Non-pigmented ciliary epithelial cell (primary cell): ENCODE results near the gene GOLGA8M.
"Not testable (repeated sequence)": the region's sequence is repeated elsewhere in the genome, so short reads cannot be mapped to it uniquely, and the experiment has no call there.

Source experiments
- DNase-seq: peaks from one replicate; pipeline ENCODE4 v3.0.0-alpha.2; 2010; ENCODE audit warnings: low read depth

Gene GOLGA8M, protein sequence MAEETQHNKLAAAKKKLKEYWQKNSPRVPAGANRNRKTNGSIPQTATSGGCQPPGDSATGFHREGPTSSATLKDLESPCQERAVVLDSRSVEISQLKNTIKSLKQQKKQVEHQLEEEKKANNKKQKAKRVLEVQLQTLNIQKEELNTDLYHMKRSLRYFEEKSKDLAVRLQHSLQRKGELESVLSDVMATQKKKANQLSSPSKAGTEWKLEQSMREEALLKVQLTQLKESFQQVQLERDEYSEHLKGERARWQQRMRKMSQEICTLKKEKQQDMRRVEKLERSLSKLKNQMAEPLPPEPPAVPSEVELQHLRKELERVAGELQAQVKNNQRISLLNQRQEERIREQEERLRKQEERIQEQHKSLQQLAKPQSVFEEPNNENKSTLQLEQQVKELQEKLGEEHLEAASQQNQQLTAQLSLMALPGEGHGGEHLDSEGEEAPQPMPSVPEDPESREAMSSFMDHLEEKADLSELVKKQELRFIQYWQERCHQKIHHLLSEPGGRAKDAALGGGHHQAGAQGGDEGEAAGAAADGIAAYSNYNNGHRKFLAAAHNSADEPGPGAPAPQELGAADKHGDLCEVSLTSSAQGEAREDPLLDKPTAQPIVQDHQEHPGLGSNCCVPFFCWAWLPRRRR

DNA sequence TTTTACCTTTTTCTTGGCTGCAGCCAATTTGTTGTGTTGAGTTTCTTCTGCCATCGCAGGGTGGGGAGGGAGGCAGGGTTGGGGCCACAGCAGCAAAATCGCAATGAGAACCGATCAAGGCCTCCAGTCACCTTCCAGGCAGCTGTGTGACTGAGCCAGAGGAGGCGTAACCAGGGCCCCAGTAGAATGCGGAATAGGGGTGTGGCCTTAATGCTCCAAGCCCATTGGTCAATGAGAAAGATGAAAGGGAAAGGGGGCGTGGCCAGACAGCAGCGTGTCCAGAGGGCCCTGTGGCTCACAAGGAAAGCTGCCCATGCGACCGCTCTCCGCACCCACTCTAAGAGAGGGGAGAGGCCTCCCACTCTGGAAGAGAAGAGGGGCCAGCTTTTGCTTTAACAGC, at the start of gene GOLGA8M:
GOLGA8M (minus strand) TSS at position 152 of the 400 bp plus-strand sequence; CDS start at position 54, 98 bp downstream.
- not testable (repeated sequence) for DNase-seq

DNA sequence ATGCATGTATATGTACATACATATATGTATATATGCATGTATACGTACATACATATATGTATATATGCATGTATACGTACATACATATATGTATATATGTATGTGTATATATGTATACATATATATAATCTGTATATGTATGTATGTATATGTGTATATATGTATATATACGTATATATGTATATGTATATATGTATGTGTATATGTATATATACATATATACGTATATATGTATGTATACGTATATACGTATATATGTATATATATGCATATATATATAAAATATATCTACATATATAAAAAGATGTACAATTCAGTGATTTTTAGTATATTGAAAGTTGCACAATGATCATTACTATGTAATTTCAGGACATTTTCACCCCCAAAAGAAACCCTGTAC, 30.7 kb upstream of the GOLGA8M start:
- DNase-seq, result not testable (repeated sequence)

DNA sequence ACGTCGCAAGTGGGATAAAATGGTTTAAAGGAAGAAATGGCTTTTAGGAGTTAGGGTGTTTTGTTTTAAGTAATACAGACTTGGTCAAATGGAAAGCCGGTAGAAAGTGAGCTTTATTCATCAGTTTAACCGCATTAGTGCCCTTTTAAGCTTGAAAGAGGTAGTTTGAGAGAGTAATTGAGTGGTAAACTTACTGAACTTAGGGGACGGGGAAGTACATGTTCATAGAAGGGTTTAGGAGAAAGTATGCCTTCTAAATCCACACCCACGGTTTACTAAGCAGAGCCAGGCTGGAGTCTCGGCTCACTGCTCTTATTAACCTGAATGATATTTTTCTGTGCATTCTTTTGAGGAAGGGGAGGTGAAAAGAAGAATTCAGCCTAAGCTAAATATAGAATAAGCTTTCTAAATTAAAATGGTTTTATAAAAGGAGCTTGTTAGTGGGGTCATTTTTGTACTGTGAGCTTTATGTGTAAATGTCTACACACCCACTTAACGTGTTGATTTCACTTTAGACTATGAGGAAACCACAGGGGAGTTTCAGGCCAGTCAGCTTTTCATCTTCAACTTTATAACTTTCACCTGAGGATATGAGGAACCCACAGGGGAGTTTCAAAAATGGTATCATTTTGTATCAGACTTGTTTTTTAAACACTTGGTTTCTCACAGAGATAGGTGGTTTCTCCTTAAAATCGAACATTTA, 26.5 kb upstream of the GOLGA8M start:
- not testable (repeated sequence) for DNase-seq

DNA sequence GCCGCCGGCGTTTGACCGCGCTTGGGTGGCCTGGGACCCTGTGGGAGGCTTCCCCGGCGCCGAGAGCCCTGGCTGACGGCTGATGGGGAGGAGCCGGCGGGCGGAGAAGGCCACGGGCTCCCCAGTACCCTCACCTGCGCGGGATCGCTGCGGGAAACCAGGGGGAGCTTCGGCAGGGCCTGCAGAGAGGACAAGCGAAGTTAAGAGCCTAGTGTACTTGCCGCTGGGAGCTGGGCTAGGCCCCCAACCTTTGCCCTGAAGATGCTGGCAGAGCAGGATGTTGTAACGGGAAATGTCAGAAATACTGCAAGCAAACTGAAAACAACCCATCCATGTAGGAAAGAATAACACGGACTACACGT, 26.0 kb upstream of the GOLGA8M start:
- DNase-seq, result not testable (repeated sequence)

DNA sequence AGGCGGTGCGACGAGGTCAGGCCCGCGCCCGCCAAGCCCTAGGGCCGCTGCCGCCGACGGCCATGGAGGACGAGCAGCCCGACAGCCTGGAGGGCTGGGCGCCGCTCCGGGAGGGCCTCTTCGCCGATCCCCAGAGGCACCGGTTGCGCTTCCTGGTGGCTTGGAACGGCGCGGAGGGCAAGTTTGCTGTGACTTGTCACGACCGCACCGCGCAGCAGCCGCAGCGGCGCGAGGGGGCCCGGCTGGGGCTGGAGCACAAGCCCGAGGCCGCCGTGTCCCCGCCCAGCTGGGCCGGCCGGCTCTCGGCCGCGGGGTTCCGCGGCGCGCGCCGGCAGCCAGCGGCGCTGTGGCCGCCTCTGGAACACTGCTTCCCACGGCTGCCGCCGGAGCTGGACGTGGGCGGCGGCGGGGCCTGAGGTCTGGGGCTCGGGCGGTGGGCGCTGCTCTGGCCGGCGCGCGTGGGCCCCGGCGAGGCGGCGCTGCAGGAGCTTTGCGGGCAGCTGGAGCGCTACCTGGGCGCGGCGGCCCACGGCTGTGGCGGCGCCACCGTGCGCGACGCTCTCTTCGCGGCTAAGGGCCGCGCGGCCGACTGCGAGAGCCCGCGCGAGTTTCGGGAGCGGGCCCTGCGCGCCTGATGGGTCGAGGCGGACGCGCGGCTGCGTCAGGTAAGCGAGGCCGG, 25.4 kb upstream of the GOLGA8M start:
- not testable (repeated sequence) for DNase-seq

DNA sequence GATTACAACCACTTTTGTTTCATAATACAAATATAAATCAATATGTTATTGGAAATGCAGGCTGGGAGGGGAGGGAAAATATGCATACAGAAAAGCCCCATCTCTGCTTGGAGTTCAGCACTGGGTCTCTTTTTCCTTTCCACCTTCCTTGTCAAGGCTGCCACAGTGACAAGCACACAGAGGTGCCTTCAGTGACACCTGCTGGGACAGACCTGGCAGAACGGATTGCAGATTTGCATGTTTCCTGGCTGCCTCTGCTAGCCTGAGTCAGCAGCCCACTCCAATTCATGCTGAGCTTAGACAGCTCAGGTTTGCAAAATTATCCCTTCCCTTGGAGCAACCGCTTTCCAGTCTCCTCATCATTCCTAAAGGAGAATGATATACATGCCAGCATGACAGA, 15.8 kb upstream of the GOLGA8M start:
- DNase-seq, result not testable (repeated sequence)

DNA sequence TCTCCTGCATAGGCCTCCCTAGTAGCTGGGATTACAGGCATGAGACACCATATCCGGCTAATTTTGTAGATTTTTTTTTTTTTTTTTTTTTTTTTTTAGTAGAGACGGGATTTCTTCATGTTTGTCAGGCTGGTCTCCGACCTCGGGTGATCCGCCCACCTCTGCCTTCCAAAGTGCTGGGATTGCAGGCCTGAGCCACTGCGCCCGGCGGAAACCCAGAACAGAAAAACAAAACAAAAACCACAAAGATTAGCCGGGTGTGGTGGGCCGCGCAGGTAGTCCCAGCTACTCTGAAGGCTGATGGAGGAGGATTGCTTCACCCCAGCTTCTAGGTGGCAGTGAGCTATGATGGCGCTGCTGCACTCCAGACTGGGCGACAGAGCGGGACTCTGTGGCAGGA, 14.8 kb upstream of the GOLGA8M start:
- not testable (repeated sequence) for DNase-seq

DNA sequence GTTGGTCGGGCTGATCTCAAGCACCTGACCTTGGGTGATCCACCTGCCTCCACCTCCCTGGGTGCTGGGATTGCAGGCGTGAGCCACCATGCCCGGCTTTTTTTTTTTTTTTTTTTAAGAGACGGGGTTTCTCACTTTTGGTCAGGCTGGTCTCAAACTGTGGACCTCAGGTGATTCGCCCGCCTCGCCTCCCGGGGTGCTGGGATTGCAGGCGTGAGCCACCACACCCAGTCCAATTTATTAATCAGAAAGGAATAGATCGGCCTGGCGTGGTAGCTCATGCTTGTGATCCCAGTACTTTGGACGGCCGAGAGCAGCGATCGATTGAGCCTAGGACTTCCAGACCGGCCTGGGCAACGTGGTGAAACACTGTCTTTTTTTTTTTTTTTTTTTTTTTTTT, 13.9 kb upstream of the GOLGA8M start:
- no peak for DNase-seq

DNA sequence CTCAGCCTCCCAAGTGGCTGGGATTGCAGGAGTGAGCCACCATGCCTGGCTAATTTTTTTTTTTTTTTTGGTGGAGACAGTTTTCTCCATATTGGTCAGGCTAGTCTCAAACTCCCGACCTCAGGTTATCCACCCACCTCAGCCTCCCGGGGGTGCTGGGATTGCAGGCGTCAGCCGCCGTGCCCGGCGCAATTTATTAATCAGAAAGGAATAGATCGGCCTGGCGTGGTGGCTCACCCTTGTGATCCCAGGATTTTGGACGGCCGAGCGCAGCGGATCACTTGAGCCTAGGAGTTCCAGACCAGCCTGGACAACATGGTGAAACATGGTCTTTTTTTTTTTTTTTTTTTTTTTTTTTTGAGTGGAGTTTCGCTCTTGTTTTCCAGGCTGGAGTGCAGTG, 13.3 kb upstream of the GOLGA8M start:
- no peak for DNase-seq

DNA sequence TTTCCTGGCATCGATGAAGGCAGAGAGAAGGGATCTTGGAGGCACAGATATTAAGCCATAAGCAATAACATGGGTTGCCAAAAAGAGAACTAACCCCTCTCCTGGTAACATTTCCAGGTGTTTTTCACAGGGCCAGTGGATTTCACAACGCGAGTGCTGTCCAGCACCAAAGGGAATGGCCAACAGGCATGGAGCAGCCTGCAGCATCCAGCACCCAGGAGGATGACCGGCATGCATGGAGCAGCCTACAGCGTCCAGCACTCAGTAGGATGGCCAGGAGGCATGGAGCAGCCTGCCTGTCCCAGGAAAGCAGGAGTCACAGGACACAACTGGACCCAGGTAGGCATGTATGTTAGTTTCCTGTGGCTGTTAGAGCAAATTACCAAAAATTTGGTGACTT, 11.8 kb upstream of the GOLGA8M start:
- not testable (repeated sequence) for DNase-seq

DNA sequence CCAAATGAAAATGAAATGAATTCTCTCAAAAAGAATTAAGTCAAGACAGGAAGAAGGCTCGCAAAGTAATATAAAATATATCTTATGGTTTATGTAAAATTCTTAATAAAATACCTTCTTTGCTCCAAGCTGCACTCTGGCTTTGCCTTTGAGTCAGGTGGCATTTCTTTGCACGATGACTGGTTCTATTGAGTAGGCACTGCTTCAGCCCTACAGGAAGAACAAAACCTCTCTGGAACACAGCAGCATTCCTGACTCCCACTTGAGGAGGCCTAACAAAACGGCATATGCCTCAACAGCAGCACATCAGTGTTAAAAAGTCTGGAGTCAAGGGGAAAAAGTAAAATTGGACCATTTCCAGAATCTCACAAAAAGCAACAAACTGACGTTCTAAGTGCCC, 7.4 kb upstream of the GOLGA8M start:
- not testable (repeated sequence) for DNase-seq

DNA sequence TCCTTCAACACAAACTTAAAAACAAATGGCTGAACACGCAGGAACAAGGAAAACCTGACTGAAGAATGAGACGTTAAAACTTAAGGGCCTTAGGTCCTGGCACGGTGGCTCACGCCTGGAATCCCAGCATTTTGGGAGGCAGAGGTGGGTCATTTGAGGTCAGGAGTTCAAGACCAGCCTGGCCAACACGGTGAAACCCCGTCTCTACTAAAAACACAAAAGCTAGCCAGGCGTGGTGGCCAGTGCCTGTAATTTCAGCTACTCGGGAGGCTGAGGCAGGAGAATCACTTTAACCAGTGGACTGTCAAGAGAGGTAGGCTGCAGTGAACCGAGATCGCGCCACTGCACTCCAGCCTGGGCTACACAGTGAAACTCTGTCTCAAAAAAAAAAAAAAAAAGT, 6.4 kb upstream of the GOLGA8M start:
- DNase-seq, result not testable (repeated sequence)

DNA sequence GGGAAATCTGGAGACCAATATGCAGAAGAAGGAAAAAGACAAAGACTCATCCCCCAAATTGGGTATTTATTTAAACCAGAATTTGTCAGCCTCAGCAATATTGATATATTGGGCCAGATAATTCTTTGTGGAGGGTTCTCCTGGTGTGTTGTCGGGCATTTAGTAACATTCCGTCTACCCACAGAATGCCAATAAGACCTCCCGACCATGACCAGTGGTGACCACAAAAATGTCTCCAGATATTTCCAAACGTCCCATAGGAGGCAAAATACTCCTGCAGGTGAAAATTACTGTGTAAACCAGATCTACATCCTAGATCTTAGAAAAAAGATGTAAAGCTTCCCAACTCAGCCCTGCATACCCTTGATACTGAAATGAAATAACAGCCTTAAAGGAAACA, 2.0 kb upstream of the GOLGA8M start:
- not testable (repeated sequence) for DNase-seq

DNA sequence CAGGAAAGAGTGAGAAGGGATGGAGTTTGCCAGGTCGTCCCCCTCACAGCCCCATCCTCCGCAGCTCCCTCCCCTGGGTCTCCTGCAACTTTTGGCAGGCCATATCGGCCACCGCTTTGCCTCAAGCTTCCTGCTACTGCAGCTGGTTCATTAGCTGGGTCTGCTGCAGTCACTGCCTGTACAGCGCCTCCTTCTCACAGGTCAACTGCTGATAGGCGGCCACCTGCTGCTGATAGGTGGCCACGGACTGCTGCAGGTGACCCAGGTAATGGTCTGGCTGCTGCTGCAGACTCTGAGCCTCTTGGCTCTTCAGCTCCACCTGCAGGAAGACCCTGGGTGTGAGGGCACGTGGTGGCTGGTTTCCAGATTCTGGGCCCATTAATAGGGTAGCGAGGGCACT, 8.3 kb downstream of the GOLGA8M start:
- DNase-seq, result not testable (repeated sequence)

DNA sequence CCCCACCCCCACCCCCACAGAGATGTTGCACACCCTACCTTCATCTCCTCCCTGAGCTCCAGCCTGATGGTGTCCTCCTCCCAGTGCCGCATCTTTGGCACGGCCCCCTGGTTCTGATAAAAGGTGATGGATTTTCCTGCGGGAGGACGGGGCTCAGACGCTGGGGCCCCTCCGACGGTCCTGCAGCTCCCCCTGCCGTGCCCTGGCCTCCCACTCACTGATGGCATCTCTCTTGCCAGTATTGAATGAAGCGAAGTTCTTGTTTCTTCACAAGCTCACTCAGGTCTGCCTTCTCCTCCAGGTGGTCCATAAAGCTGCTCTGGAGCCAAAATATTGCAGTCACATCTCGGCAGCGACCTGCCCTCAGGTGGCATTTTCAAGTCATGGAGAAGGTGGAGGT, 9.8 kb downstream of the GOLGA8M start:
- DNase-seq, result not testable (repeated sequence)

DNA sequence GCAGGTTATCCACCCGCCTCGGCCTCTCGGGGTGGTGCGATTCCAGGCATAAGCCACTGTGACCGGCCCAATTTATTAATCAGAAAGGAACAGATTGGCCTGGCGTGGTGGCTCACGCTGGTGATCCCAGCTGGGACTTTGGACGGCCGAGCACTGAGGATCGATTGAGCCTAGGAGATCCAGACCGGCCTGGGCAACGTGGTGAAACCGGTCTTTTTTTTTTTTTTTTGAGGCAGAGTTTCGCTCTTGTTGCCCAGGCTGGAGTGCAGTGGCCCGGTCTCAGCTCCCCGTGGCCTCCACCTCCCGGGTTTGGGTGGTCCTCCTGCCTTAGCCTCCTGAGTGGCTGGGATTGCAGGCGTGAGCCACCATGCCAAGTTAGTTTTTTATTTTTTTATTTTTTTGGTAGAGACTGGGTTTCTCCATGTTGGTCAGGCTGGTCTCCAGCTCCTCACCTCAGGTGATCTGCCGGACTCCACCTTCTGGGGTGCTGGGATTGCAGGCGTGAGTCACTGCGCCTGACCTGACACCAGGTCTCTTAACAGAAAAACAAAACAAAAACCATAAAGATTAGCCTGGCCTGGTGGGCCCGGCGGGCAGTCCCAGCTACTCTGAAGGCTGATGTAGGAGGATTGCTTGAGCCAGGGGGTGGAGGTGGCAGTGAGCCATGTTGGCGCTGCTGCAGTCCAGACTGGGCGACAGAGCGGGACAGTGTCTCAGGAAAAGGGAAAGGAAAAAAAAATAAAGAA, 18.0 kb downstream of the GOLGA8M start:
- DNase-seq, result not testable (repeated sequence)

DNA sequence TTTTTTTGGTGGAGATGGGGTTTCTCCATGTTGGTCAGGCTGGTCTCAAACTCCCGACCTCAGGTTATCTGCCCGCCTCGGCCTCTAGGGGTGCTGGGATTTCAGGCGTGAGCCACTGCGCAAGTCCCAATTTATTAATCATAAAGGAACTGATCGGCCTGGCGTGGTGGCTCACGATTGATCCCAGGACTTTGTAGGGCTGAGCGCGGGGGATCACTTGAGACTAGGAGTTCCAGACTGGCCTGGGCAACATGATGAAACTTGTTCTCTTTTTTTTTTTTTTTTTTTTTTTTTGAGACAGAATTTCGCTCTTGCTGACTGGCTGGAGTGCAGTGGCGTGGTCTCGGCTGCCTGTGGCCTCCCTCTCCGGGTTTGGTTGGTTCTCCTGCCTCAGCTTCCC, 19.2 kb downstream of the GOLGA8M start:
- not testable (repeated sequence) for DNase-seq

DNA sequence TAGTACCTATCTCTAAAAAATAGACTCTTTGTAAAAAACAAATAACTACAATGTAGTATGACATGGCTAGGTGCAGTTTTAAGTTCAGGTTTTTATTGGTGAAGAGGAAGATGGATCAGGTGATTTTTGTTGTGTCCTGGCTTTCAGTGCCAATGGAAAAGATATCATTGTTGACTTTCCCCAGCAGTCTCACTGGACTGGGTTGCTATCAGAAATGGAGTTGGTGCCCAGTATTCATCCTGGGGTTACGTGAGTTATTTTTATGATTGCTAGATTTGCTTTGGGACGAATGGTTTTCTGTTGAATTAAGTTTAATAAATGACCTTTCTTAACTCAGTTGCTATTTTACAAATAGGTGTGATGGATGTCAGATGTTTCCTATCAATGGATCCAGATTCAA, 38.7 kb downstream of the GOLGA8M start:
- DNase-seq, result not testable (repeated sequence)

DNA sequence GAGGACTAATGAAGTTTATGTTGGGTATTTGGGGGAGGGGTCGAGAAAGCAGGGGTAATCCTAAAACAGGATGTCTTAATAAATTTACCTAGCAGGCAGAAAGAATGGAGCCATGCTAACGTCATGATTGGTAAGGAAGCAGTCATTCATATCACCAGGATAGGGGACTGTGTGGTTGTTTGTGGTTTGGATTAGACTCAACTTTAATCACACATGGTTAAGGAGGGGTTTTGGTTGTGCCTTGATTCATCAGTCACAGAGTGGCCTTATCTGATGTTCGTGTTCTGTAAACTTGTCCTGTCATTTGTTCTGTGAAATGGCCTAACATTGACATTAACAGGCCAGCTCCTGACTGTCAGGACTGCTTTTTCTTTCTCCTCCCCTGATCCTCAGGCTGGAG, 40.1 kb downstream of the GOLGA8M start:
- DNase-seq, result not testable (repeated sequence)

DNA sequence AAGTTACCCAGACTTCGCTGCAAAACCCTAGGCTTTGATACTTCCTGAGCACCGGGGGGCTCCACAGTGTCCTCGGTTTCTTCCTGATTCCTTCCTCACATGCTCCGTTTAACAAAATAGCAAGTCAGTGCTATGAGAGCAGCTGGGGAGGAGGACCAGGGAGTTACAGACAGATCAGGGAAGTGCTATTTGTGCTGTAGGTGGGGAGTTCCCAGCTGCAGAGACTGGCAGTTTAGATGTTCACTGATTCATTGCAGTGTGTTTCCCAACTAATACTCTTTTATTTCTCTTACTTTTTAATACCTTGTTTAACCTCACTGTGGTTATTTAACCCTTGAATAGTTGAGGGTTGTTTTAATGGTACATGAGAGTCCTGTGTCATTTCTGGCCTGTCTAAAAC, 45.8 kb downstream of the GOLGA8M start:
- not testable (repeated sequence) for DNase-seq

DNA sequence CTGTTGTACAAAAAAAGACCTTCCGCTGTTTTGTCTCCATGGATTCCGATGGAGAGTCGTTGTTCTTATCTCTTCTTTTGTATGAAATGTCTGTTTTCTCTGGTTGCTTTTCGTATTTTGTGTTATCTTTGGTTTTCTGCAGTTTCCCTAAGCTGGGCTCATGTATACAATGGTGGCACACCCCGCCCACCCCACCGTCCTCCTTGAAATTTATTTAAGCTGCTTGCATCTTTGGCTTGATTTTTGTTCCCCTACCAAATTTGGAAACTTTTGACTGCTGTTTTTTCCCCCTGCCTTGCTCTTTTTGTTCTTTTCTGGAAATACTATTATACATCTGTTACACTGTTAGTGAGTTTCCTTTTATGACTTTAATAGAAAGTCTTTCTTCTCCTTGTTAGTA, 47.6 kb downstream of the GOLGA8M start:
- DNase-seq, result not testable (repeated sequence)

DNA sequence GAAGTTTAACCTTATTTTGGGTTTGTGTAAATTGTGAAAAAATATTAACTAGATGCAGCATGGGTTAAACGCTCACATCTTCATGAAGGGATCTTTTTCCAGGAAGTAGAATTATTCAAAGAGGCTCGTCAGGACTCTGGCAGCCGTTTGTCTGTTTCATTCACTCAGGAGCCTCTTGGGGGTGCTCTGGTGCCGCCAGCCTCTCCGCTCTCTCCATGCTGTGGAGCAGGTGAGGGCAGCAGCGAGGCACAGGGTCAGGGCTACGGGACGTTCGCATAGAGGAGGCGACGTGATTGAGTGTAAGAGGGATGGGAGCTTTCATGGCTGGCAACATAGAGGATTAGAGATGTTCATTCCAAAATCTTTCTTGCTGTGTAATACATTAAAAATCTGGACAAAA, 48.5 kb downstream of the GOLGA8M start:
- not testable (repeated sequence) for DNase-seq
